ENCODE measurements around the gene LRRC4.

- TF ChIP-seq GATA3 (IDR thresholded peaks at IDR 0.05; ENCODE audit: low read depth, low read length) (no peak), GATA2 (IDR thresholded peaks at IDR 0.05; ENCODE audit: low read depth, low read length) (no peak)
These were observed 8.4 kb downstream of the LRRC4 start for GRCh38 chr7:128022631-128023532.
